Endothelial cell of umbilical vein (primary cell): ENCODE data around the gene DTL. TPM values are rescaled to one million over a fixed set of nuclear protein-coding genes. Genes with fewer than 3 reads are reported as not detected.

Experiments used
- BruUV-seq: library from RNA; stranded (reverse); fragments of 400-500 nt; replicated peaks from 2 replicates; lab custom pipeline; 2021; lab: Mats Ljungman, UMichigan
- CTCF ChIA-PET: fragments of 300-600, 350-600 bp; sonication (Branson Sonifier 250); formaldehyde crosslinking; loops from one replicate; lab custom pipeline; 2021; ENCODE audit warnings: antibody characterized with exemption, inconsistent platforms; lab: Charles Lee
- POLR2A ChIA-PET: fragments of 300-600, 350-600 bp; sonication (Branson Sonifier 250); formaldehyde crosslinking; loops from one replicate; lab custom pipeline; 2021; ENCODE audit warnings: antibody characterized with exemption, inconsistent platforms; lab: Charles Lee
- DNase-seq: peaks from one replicate; pipeline ENCODE4 v3.0.0-alpha.2; 2011; ENCODE audit warnings: low read depth, low spot score
- FAIRE-seq: peaks from 2 replicates; lab custom pipeline; 2011; peaks lifted over from hg19 to GRCh38; lab: Jason Lieb, UNC
- H2AFZ ChIP-seq: 2 replicates; pipeline ENCODE4 v1.6.0; 2012; ENCODE audit warnings: low read depth, low read length, control low read depth, inconsistent platforms
- H3K27ac ChIP-seq: 2 replicates; pipeline ENCODE4 v1.5.1; 2011; ENCODE audit warnings: low read depth, mild to moderate bottlenecking, control low read depth, low read length, moderate library complexity; ENCODE audit not compliant: insufficient read depth
- H3K27me3 ChIP-seq, 2 experiments: 2 replicates each; pipeline versions ENCODE4 v1.6.0 to v1.6.1; 2011; ENCODE audit warnings: low read length in 2 of 2, mixed read lengths in 1 of 2; ENCODE audit not compliant: control insufficient read depth in 2 of 2, insufficient read depth in 2 of 2
- H3K36me3 ChIP-seq, 2 experiments: 2 replicates in 1 of 2; 3 replicates in 1 of 2; pipeline ENCODE4 v1.5.1; 2011; ENCODE audit warnings: low read length in 2 of 2, mild to moderate bottlenecking in 1 of 2, moderate library complexity in 1 of 2; ENCODE audit not compliant: control insufficient read depth in 2 of 2, insufficient read depth in 2 of 2; ENCODE audit errors: extremely low read depth in 1 of 2
- H3K4me1 ChIP-seq: 3 replicates; pipeline ENCODE4 v1.5.1; 2011; ENCODE audit warnings: mild to moderate bottlenecking, low read length; ENCODE audit not compliant: control insufficient read depth, insufficient read depth; ENCODE audit errors: extremely low read depth
- H3K4me2 ChIP-seq: 2 replicates; pipeline ENCODE4 v1.6.1; 2011; ENCODE audit warnings: low read length, control low read depth, mixed read lengths; ENCODE audit not compliant: insufficient read depth
- H3K4me3 ChIP-seq, 3 experiments: fragments of 200-600 bp in 1 of 3; sonication (generic), shearing (Covaris generic) in 1 of 3; replicated peaks in 1 of 3; 2 replicates each; pipeline ENCODE4 v1.5.1; 2011 to 2016; ENCODE audit warnings: control low read depth in 3 of 3, low read length in 3 of 3, mild to moderate bottlenecking in 2 of 3, inconsistent platforms in 1 of 3, low read depth in 1 of 3, moderate library complexity in 1 of 3; ENCODE audit not compliant: insufficient read depth in 1 of 3
- H3K79me2 ChIP-seq: 2 replicates; pipeline ENCODE4 v1.6.0; 2012; ENCODE audit warnings: low read length, inconsistent platforms; ENCODE audit not compliant: control insufficient read depth, insufficient read depth
- H3K9ac ChIP-seq: replicated peaks from 2 replicates; pipeline ENCODE3; 2011; ENCODE audit warnings: low read length, control low read depth; ENCODE audit not compliant: insufficient read depth; ENCODE audit errors: extremely low read depth
- H3K9me1 ChIP-seq: replicated peaks from 3 replicates; pipeline ENCODE4 v1.6.0; 2011; ENCODE audit warnings: mild to moderate bottlenecking, low read length; ENCODE audit not compliant: control insufficient read depth, insufficient read depth; ENCODE audit errors: extremely low read depth
- H3K9me3 ChIP-seq: replicated peaks from 2 replicates; pipeline ENCODE4 v1.5.1; 2012; ENCODE audit warnings: low read length, inconsistent platforms; ENCODE audit not compliant: control insufficient read depth, insufficient read depth
- H4K20me1 ChIP-seq: replicated peaks from 2 replicates; pipeline ENCODE3; 2011; ENCODE audit warnings: mild to moderate bottlenecking, low read length; ENCODE audit not compliant: control insufficient read depth, insufficient read depth; ENCODE audit errors: extremely low read depth
- EZH2 ChIP-seq: IDR thresholded peaks from 2 replicates; pipeline ENCODE4 v1.6.1; 2012; ENCODE audit warnings: borderline replicate concordance, low read depth, mild to moderate bottlenecking, moderate library complexity, low read length, inconsistent platforms; ENCODE audit not compliant: severe bottlenecking
- FOS ChIP-seq: IDR thresholded peaks from 2 replicates; pipeline ENCODE4 v1.6.1; 2011; ENCODE audit warnings: mild to moderate bottlenecking, low read length, moderate library complexity, borderline replicate concordance; ENCODE audit not compliant: insufficient read depth
- GATA2 ChIP-seq: IDR thresholded peaks from 2 replicates; pipeline ENCODE4 v1.7.0; 2011; ENCODE audit warnings: low read depth, mild to moderate bottlenecking, moderate library complexity, mixed read lengths, low read length; ENCODE audit not compliant: insufficient read length, insufficient read depth
- JUN ChIP-seq: IDR thresholded peaks from 2 replicates; pipeline ENCODE4 v1.6.1; 2011; ENCODE audit warnings: borderline replicate concordance, low read depth; ENCODE audit not compliant: insufficient read length, insufficient read depth
- MYC ChIP-seq: IDR thresholded peaks from one replicate; pipeline ENCODE4 v1.6.1; 2011; ENCODE audit warnings: mild to moderate bottlenecking, low read depth, low read length
- POLR2A ChIP-seq: IDR thresholded peaks from 2 replicates; pipeline ENCODE4 v1.6.1; 2012; ENCODE audit warnings: low read depth, mild to moderate bottlenecking, control low read depth, low read length
- POLR2AphosphoS5 ChIP-seq: IDR thresholded peaks from 2 replicates; pipeline ENCODE4 v1.6.1; 2012; ENCODE audit warnings: low read depth, mild to moderate bottlenecking, control low read depth, low read length, moderate library complexity; ENCODE audit not compliant: insufficient read depth
- dilution Hi-C: fragments of 300-500 bp; cut with MboI; formaldehyde crosslinking; loops from one replicate; pipeline ENCODE4 v1.15.0; 2019; ENCODE audit warnings: low sequenced_read_pairs; ENCODE audit not compliant: extremely low pct_ligation_motif_present
- intact Hi-C: fragments of 100-400 bp; cut with micrococcal nuclease; formaldehyde crosslinking; loops from one replicate; pipeline ENCODE4 v1.10.0; 2022
- polyA plus RNA-seq, 4 experiments: library from polyadenylated mRNA; depleted of rRNA in 3 of 4; stranded (reverse) in 3 of 4; unstranded in 1 of 4; fragments of >200 nt; gene quantifications; 2 replicates each; pipeline versions ENCODE4 v1.2.1 to v1.2.3, GENCODE V29; 2011 to 2012; ENCODE audit warnings: missing spikeins in 1 of 4
- total RNA-seq: library from RNA; stranded (reverse); gene quantifications from 2 replicates; pipeline ENCODE4 v1.2.3, GENCODE V29; 2021
- TF ChIP-seq, protein P1 (sequence below), 2 donors: IDR thresholded peaks; 1 replicate in 1 of 2; 2 replicates in 1 of 2; pipeline ENCODE4 v1.5.1; 2011; ENCODE audit warnings: low read length in 2 of 2, mild to moderate bottlenecking in 2 of 2, moderate library complexity in 2 of 2, control low read depth in 1 of 2, inconsistent platforms in 1 of 2, low read depth in 1 of 2; ENCODE audit not compliant: insufficient read depth in 1 of 2; ENCODE audit errors: extremely low read depth in 1 of 2
- TF ChIP-seq, protein P2 (sequence below): IDR thresholded peaks from 2 replicates; pipeline ENCODE4 v1.6.1; 2011; ENCODE audit not compliant: insufficient read depth, insufficient read length

DTL gene
- total and polyA plus RNA-seq, 2 donors (not counting 3 experiments of a cell fraction or from before 2014, with no cell fraction given): 11.2 to 26.5 TPM

DNA sequence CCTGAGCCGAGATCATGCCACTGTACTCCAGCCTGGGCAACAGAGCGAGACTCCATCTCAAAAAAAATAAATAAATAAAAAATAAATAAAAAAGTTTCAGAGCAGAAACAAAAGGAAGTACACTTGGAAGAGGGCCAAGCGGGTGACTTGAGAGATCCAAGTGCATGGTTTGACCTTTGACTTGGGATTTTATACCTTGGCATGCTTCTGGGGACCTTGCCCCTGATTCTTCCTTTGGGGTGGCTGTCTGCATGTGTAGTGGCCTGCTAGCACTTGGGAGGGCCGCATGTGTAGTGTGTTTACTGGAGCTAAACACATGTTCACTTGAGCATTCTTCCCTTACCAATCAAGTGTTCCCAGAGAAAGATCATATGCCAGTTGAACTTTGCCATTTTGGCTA, 114.0 kb downstream of the DTL start:
- Histone ChIP-seq H2AFZ (no peak overlapping the region), H3K36me3 (no peaks in the 10 kb centered on the region), H4K20me1 (no peaks in the 10 kb centered on the region), H3K27me3 (no peaks in the 10 kb centered on the region), H3K4me2 (no peak overlapping the region), H3K4me3 (no peak overlapping the region), H3K9me1 (no peaks in the 10 kb centered on the region), H3K9ac (no peak overlapping the region), H3K4me1 (peaks cover 10% of the 10 kb centered on the region), H3K27ac (no peak overlapping the region), H3K79me2 (no peaks in the 10 kb centered on the region), H3K9me3 (no peaks in the 10 kb centered on the region)
- no peak for DNase-seq
- TF ChIP-seq FOS (no peak), EZH2 (no peak), MYC (no peak), POLR2AphosphoS5 (no peak), JUN (no peak), GATA2 (no peak), POLR2A (no peak)
- TF ChIP-seq, protein P1, sequence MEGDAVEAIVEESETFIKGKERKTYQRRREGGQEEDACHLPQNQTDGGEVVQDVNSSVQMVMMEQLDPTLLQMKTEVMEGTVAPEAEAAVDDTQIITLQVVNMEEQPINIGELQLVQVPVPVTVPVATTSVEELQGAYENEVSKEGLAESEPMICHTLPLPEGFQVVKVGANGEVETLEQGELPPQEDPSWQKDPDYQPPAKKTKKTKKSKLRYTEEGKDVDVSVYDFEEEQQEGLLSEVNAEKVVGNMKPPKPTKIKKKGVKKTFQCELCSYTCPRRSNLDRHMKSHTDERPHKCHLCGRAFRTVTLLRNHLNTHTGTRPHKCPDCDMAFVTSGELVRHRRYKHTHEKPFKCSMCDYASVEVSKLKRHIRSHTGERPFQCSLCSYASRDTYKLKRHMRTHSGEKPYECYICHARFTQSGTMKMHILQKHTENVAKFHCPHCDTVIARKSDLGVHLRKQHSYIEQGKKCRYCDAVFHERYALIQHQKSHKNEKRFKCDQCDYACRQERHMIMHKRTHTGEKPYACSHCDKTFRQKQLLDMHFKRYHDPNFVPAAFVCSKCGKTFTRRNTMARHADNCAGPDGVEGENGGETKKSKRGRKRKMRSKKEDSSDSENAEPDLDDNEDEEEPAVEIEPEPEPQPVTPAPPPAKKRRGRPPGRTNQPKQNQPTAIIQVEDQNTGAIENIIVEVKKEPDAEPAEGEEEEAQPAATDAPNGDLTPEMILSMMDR (IDR thresholded peaks at IDR 0.05; ENCODE audit: extremely low read depth in 1 of 2, insufficient read depth in 1 of 2, low read depth in 1 of 2, low read length in 2 of 2): no peak
- TF ChIP-seq, protein P2, sequence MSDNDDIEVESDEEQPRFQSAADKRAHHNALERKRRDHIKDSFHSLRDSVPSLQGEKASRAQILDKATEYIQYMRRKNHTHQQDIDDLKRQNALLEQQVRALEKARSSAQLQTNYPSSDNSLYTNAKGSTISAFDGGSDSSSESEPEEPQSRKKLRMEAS: no peak
- intact Hi-C loops (no loop called here), dilution Hi-C loops (no loop called here)
- CTCF ChIA-PET: no interaction called here
- POLR2A ChIA-PET: no interaction called here
- no peak for FAIRE-seq
- BruUV-seq: no TSS peak
